Neural cell (in vitro differentiated cells): Measurements from ENCODE around the gene MECP2. TPM values are rescaled to one million over a fixed set of nuclear protein-coding genes. Genes with fewer than 3 reads are reported as not detected.

Experiments used
- H2AFZ ChIP-seq: fragments of 200-600, 300-800 bp; sonication (generic), shearing (Covaris generic); 2 replicates; pipeline ENCODE4 v1.6.0; 2014; ENCODE audit warnings: low read depth, mild to moderate bottlenecking, antibody characterized with exemption, low read length, moderate library complexity
- H3F3A ChIP-seq: fragments of 200-600 bp; shearing (Covaris generic); 2 replicates; pipeline ENCODE4 v1.6.1; 2016; ENCODE audit warnings: mild to moderate bottlenecking, moderate library complexity, mixed read lengths, antibody characterized with exemption, low read length; ENCODE audit not compliant: insufficient read depth, poor library complexity, severe bottlenecking
- H3K27ac ChIP-seq: fragments of 200-600, 300-800 bp; sonication (generic), shearing (Covaris generic); 2 replicates; pipeline ENCODE4 v1.5.1; 2014; ENCODE audit warnings: mild to moderate bottlenecking, low read length, moderate library complexity
- H3K27me3 ChIP-seq: fragments of 300-800, 200-600 bp; sonication (generic), shearing (Covaris generic); 2 replicates; pipeline ENCODE4 v1.6.0; 2014; ENCODE audit warnings: mild to moderate bottlenecking, low read depth, low read length, moderate library complexity; ENCODE audit not compliant: insufficient read depth
- H3K36me3 ChIP-seq: fragments of 300-800, 200-600 bp; sonication (generic), shearing (Covaris generic); 2 replicates; pipeline ENCODE4 v1.5.1; 2014; ENCODE audit warnings: mild to moderate bottlenecking, antibody characterized with exemption, low read length, moderate library complexity; ENCODE audit not compliant: insufficient read depth
- H3K4me2 ChIP-seq: fragments of 300-800, 200-600 bp; sonication (generic), shearing (Covaris generic); 2 replicates; pipeline ENCODE4 v1.6.0; 2014; ENCODE audit warnings: mild to moderate bottlenecking, low read length
- H3K4me3 ChIP-seq: fragments of 300-800, 200-600 bp; sonication (generic), shearing (Covaris generic); 2 replicates; pipeline ENCODE4 v1.5.1; 2014; ENCODE audit warnings: mild to moderate bottlenecking, low read length, moderate library complexity
- H3K79me2 ChIP-seq: fragments of 200-600 bp; shearing (Covaris generic); replicated peaks from 2 replicates; pipeline ENCODE4 v1.6.0; 2014; ENCODE audit warnings: mild to moderate bottlenecking, low read length, moderate library complexity; ENCODE audit not compliant: insufficient read depth
- H3K9ac ChIP-seq: fragments of 300-800, 200-600 bp; sonication (generic), shearing (Covaris generic); 2 replicates; pipeline ENCODE4 v1.6.1; 2016; ENCODE audit warnings: mild to moderate bottlenecking, low read length, mixed read lengths
- H3K9me2 ChIP-seq: fragments of 200-600 bp; shearing (Covaris generic); 2 replicates; pipeline ENCODE4 v1.6.1; 2016; ENCODE audit warnings: mild to moderate bottlenecking, low read length, mixed read lengths; ENCODE audit not compliant: insufficient read depth
- H3K9me3 ChIP-seq: fragments of 200-600, 300-800 bp; sonication (generic), shearing (Covaris generic); 2 replicates; pipeline ENCODE4 v1.6.1; 2016; ENCODE audit warnings: mild to moderate bottlenecking, mixed run types, low read length, moderate library complexity, mixed read lengths
- H4K20me1 ChIP-seq: fragments of 200-600 bp; shearing (Covaris generic); 2 replicates; pipeline ENCODE4 v1.6.1; 2016; ENCODE audit warnings: mild to moderate bottlenecking, mixed run types; ENCODE audit not compliant: insufficient read depth
- EP300 ChIP-seq: fragments of 450-650 bp; conservative IDR thresholded peaks from 2 replicates; pipeline ENCODE4 v1.6.1; 2014; ENCODE audit warnings: antibody characterized with exemption, mild to moderate bottlenecking, moderate library complexity; ENCODE audit not compliant: poor library complexity, severe bottlenecking
- EZH2 ChIP-seq: fragments of 200-600, 300-800 bp; shearing (Covaris generic), sonication (generic); IDR thresholded peaks from 2 replicates; pipeline ENCODE4 v1.6.1; 2014; ENCODE audit warnings: antibody characterized with exemption, low read length, borderline replicate concordance, mild to moderate bottlenecking; ENCODE audit not compliant: insufficient read depth, poor library complexity, severe bottlenecking
- MXI1 ChIP-seq: fragments of 450-650 bp; conservative IDR thresholded peaks from 2 replicates; pipeline ENCODE4 v1.6.1; 2014; ENCODE audit warnings: antibody characterized with exemption, mild to moderate bottlenecking; ENCODE audit not compliant: poor library complexity, severe bottlenecking
- POLR2AphosphoS5 ChIP-seq: IDR thresholded peaks from 2 replicates; pipeline ENCODE4 v1.6.1; 2012
- RAD21 ChIP-seq: fragments of 450-650 bp; conservative IDR thresholded peaks from 2 replicates; pipeline ENCODE4 v1.6.1; 2014; ENCODE audit warnings: antibody characterized with exemption, mild to moderate bottlenecking, moderate library complexity
- SMC3 ChIP-seq: fragments of 450-650 bp; conservative IDR thresholded peaks from 2 replicates; pipeline ENCODE4 v1.6.1; 2014; ENCODE audit warnings: antibody characterized with exemption, mild to moderate bottlenecking, moderate library complexity; ENCODE audit not compliant: poor library complexity
- TAF1 ChIP-seq: IDR thresholded peaks from 2 replicates; pipeline ENCODE4 v1.6.1; 2012; ENCODE audit warnings: low read depth
- polyA plus RNA-seq: library from polyadenylated mRNA; depleted of rRNA; stranded (reverse); fragments of >200 nt; gene quantifications from 2 replicates; pipeline ENCODE4 v1.2.3, GENCODE V29; 2014
- TF ChIP-seq, protein P1 (sequence below): IDR thresholded peaks from 2 replicates; pipeline ENCODE4 v1.6.1; 2012; ENCODE audit warnings: borderline replicate concordance
- TF ChIP-seq, protein P2 (sequence below): fragments of 450-650 bp; IDR thresholded peaks from 2 replicates; pipeline ENCODE4 v1.5.1; 2014; ENCODE audit warnings: antibody characterized with exemption, mild to moderate bottlenecking, moderate library complexity; ENCODE audit not compliant: poor library complexity, severe bottlenecking

The MECP2 gene
- polyA plus RNA-seq, 1 donor from 2014 or later, result 14.5 TPM

DNA sequence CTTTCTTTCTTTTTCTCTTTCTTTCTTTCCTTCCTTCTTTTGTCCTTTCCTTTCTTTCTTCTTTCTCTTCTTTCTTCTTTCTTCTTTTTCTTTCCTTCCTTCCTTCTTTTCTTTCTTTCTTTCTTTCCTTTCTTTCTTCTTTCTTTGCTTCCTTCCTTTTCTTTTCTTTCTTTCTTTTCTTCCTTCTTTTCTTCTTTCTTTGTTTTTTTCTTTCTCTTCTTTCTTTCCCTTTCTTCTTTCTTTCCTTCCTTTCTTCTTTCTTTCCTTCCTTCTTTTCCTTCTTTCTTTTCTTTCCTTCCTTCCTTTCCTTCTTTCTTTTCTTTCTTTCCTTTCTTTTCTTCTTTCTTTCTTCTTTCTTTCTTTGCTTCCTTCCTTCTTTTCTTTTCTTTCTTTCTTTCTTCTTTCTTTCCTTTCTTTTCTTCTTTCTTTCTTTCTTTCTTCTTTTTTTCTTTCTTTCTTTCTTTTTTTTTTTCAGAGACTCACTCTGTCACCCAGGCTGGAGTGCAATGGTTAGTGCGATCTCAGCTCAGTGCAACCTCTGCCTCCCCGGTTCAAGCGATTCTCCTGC lies 106.4 kb downstream of the MECP2 start:
- no peak overlapping the region for H2AFZ ChIP-seq
- no peak overlapping the region for H3K4me3 ChIP-seq
- H3K36me3 ChIP-seq, result no peaks in the 10 kb centered on the region
- H3K27me3 ChIP-seq, result no peaks in the 10 kb centered on the region
- no peaks in the 10 kb centered on the region for H3F3A ChIP-seq
- TF ChIP-seq, protein P1, sequence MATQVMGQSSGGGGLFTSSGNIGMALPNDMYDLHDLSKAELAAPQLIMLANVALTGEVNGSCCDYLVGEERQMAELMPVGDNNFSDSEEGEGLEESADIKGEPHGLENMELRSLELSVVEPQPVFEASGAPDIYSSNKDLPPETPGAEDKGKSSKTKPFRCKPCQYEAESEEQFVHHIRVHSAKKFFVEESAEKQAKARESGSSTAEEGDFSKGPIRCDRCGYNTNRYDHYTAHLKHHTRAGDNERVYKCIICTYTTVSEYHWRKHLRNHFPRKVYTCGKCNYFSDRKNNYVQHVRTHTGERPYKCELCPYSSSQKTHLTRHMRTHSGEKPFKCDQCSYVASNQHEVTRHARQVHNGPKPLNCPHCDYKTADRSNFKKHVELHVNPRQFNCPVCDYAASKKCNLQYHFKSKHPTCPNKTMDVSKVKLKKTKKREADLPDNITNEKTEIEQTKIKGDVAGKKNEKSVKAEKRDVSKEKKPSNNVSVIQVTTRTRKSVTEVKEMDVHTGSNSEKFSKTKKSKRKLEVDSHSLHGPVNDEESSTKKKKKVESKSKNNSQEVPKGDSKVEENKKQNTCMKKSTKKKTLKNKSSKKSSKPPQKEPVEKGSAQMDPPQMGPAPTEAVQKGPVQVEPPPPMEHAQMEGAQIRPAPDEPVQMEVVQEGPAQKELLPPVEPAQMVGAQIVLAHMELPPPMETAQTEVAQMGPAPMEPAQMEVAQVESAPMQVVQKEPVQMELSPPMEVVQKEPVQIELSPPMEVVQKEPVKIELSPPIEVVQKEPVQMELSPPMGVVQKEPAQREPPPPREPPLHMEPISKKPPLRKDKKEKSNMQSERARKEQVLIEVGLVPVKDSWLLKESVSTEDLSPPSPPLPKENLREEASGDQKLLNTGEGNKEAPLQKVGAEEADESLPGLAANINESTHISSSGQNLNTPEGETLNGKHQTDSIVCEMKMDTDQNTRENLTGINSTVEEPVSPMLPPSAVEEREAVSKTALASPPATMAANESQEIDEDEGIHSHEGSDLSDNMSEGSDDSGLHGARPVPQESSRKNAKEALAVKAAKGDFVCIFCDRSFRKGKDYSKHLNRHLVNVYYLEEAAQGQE, result no peak
- no peak for TF ChIP-seq POLR2AphosphoS5
- no peak for TF ChIP-seq EP300
- TF ChIP-seq MXI1, result no peak
- TF ChIP-seq EZH2, result no peak
- TF ChIP-seq TAF1, result no peak
- no peak for TF ChIP-seq SMC3
- no peak for TF ChIP-seq RAD21
- H3K9me2 ChIP-seq, result no peaks in the 10 kb centered on the region
- H4K20me1 ChIP-seq, result no peaks in the 10 kb centered on the region
- H3K27ac ChIP-seq, result no peak overlapping the region
- H3K9ac ChIP-seq, result no peak overlapping the region
- no peaks in the 10 kb centered on the region for H3K79me2 ChIP-seq
- no peak overlapping the region for H3K4me2 ChIP-seq
- H3K9me3 ChIP-seq, result no peaks in the 10 kb centered on the region

DNA sequence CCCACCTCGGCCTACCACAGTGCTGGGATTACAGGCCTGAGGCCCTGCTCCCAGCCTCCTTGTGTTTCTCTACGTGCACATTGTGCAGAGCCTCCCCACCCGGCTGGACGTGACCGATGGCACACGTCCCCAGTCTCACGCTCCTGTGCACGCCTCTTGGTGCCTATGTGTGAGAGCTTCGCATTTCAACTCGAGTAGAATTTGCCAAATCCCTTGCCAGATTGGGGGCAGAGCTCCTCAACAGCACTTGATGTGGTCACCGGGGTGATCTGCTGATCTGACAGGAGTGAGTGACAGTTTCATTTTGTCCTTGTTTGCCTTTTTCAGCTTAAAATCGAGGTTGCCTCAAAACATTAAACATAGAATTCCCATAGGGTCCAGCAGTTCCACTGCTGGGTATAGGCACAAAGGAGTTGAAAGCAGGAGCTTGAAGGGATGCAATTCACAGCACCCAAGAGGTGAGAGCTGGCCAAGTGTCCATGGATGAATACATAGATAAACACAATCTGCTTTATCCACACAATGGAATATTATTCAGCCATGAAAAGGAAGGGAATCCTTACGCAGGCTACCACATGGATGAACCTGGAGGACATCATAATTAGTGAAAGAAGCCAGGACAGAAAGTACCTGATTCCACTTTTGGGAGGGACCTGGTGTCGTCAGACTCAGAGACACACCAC lies 107.4 kb downstream of the MECP2 start:
- Histone ChIP-seq H4K20me1 (no peaks in the 10 kb centered on the region), H3K4me3 (no peak overlapping the region), H3F3A (no peaks in the 10 kb centered on the region), H3K36me3 (no peaks in the 10 kb centered on the region), H3K79me2 (no peaks in the 10 kb centered on the region), H3K4me2 (no peak overlapping the region), H3K27me3 (no peaks in the 10 kb centered on the region), H2AFZ (no peak overlapping the region), H3K9me3 (no peaks in the 10 kb centered on the region), H3K9ac (no peak overlapping the region), H3K27ac (no peak overlapping the region), H3K9me2 (no peaks in the 10 kb centered on the region)
- TF ChIP-seq, protein P2, sequence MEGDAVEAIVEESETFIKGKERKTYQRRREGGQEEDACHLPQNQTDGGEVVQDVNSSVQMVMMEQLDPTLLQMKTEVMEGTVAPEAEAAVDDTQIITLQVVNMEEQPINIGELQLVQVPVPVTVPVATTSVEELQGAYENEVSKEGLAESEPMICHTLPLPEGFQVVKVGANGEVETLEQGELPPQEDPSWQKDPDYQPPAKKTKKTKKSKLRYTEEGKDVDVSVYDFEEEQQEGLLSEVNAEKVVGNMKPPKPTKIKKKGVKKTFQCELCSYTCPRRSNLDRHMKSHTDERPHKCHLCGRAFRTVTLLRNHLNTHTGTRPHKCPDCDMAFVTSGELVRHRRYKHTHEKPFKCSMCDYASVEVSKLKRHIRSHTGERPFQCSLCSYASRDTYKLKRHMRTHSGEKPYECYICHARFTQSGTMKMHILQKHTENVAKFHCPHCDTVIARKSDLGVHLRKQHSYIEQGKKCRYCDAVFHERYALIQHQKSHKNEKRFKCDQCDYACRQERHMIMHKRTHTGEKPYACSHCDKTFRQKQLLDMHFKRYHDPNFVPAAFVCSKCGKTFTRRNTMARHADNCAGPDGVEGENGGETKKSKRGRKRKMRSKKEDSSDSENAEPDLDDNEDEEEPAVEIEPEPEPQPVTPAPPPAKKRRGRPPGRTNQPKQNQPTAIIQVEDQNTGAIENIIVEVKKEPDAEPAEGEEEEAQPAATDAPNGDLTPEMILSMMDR, result no peak
- TF ChIP-seq TAF1 (no peak), MXI1 (no peak), EP300 (no peak), EZH2 (no peak), RAD21 (no peak), SMC3 (no peak), POLR2AphosphoS5 (no peak)
- TF ChIP-seq, protein P1, result no peak
